T-helper 22 cell (primary cell): Measurements from ENCODE around the gene CXCL16.
A peak's percentile ranks its signal among the peaks of the same experiment; 100 is the strongest.

Experiments
- DNase-seq: peaks from one replicate; pipeline ENCODE4 v3.0.0-alpha.2; 2020; ENCODE audit warnings: low read depth

Gene CXCL16, protein sequence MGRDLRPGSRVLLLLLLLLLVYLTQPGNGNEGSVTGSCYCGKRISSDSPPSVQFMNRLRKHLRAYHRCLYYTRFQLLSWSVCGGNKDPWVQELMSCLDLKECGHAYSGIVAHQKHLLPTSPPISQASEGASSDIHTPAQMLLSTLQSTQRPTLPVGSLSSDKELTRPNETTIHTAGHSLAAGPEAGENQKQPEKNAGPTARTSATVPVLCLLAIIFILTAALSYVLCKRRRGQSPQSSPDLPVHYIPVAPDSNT

DNA sequence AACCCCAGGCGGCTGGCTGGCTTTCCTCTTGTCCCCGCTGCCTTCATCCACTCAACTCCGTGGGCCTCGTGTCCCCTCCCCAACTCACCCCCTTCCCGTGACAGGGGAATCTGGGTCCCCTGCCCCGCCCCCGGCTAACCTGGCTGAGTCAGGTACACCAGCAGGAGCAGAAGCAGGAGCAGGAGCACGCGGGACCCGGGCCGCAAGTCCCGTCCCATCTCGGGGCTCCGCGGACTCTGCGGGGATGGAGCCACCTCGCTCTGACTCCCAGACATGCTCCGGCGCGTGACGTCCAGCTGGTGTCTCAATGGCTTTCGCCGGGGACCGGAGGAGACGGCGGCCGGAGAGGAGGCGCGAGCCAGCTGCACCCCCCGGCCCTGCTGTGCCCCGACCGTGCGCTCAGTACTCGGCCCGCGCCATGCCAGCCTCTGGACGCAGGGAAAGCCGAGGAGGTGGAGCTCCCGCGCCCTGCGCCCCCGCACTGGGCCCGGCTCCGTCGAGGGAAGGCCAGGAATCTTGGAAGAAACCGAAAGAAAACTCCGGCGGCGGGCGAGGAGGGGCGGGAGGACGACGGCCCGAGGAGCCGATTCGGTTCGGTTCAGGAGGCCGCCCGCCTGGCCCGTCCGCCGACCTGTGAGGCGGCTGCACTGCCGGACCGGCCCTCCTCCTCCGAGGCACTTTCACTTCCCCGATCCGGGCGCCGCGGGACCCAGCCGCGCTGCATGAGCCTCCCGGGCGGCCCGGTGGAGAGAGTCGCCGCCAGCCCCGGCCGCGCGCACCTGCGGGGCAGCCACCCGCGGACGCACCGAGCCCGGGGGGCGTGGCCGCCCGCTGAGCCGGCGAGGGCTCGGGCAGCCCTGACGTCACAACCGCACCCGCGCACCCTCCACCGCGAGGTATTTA lies at the start of gene CXCL16, which contains the start of gene ZMYND15:
TSS of gene CXCL16 (minus strand) at position 807 of the 903 bp plus-strand sequence. CDS start at position 218, 589 bp downstream.
TSS of gene ZMYND15 (plus strand) at position 712 of the 903 bp plus-strand sequence. CDS start 716 bp downstream, outside the sequence.
- DNase-seq = peak; percentile 60

DNA sequence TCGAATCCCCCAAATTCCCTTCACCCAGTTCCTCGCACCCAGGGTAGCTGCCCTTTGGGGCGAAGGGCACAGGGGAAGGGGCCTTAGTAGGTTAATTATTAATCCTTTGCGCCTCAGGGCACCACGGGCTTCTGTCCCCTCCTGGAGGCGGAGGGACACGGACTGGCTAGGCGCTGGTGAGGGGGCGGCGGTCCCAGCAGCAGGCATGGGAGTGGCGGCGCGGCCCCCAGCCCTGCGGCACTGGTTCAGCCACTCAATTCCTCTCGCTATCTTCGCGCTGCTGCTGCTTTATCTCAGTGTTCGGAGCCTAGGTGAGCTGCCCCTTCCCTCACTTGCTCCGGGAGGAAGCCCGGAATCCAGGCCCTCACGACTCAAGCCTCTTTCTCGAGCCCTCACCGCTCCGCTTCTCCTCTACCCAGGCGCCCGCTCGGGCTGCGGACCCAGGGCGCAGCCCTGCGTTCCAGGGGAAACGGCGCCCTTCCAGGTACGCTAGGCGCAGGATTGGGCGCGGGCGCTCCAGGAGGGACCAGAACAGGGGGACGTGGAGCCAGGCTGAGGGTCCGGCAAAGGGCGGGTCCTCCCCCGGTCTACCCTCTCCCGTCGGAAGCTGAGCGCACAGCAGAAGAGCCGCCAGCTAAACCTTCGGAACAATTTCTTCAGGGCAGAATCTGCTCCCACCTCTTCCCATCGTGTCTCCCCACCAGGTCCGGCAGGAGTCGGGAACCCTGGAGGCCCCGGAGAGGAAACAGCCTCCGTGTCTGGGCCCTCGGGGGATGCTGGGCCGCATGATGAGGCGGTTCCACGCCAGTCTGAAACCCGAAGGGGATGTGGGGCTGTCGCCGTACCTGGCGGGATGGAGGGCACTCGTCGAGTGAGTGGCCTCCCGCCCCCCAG lies 49.3 kb upstream of the CXCL16 start, which contains the start of gene GLTPD2:
TSS of gene GLTPD2 (plus strand) at position 158 of the 894 bp plus-strand sequence. CDS start at position 206, 48 bp downstream.
- no peak for DNase-seq

DNA sequence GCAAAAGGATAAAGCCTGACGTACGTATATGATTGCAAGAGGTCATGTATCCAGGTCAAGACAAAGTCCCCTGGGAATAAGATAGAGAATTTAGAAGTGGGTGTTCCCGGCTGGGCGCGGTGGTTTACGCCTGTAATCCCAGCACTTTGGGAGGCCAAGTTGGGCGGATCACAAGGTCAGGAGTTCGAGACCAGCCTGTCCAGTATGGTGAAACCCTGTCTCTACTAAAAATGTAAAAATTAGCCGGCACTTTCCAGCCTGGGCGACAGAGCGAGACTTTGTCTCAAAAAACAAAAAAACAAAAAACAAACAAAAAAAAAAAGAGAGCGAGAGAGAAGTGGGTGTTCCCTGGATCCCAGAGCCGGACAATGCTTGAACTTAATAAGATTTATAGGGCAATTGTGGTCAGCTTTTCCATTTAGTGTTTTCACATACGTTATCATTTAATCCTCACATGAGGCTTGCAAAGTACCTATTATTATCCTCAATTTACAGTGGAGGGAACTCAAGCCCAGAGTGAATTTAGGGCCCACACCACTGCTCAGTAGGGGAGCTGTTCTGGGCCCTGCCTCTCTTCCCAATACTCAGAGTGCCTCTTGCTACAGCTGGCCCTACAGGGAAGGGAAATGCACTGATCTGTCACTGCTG lies 48.6 kb upstream of the CXCL16 start:
- DNase-seq = no peak

DNA sequence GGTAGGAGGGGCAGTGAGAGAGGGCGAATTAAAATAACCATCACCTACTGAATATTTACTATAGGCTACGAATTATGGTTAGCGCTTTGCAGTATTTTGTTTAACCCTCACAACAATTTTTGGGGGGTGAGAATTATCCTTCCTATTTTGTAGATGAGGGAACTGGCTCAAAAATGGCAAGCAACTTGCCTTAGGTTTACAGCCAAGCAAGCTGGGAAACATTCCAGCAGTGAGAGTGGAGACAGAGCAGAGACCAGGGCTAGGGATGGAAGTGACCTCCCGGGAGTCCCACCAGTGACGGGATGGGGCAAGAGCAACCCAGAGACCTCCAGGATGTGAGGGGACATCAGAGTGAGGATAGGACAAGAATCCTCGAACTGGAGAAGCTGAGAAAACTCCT lies 46.8 kb upstream of the CXCL16 start:
- no peak for DNase-seq

DNA sequence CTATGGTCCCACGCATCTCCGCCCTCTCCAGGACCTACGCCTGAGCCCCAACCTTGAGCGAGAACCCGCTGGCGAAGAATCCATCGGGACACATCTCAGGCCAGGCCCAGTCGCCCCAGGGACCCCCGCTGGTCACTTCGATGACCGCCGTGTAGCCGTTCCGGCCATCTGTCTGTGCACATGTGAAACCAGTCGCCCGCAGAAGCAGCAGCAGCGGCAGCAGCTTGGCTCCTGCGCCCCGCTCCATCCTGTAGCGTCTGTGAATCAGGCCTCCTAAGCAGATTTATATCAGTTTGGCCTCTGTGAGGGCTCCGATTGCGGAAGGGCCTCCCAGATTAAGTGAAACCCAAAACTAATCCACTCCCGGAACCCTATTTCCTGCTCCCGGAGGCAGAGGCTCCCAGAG lies 46.4 kb upstream of the CXCL16 start, which contains the start of gene VMO1:
TSS of gene VMO1 (minus strand) at position 259 of the 406 bp plus-strand sequence. CDS start at position 247, 12 bp downstream.
- no peak for DNase-seq

DNA sequence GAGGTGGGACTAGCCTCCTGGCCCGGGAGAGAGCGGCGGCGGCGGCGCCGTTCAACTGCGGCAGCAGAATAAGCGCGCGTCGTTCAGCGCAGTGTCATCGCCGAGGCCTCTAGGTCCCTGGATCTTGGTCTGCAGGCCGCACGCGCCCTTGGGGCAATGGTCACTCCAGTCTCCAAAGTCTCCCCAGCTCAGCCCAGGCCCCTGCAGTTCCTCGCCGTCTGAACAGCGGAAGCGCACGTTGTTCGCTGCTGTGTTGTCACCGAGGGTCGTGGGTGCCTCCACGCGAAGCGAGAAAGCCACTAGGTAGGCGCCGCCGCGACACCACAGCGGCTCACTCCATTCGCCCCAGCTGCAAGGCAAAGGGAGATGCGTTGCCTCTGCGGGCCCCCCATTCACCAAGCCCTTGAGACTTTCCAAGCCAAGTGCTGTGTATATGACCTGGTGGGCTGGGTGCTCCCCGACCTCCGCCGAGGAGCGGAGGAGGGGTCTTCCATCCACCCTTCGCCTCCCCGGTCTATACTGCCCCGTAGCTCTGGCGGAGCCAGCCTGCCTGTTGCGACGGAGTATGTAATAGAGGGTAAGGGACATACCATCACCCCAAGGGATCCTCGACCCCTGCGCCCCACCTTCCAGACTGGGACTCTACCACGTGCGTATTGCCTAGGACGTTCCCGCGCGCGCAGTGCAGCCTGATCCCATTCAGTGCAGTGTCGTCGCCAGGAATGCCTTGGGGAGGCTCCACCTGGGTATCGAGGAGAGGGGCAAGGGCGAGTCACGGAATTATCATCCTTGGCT lies 45.8 kb upstream of the CXCL16 start:
- no peak for DNase-seq

DNA sequence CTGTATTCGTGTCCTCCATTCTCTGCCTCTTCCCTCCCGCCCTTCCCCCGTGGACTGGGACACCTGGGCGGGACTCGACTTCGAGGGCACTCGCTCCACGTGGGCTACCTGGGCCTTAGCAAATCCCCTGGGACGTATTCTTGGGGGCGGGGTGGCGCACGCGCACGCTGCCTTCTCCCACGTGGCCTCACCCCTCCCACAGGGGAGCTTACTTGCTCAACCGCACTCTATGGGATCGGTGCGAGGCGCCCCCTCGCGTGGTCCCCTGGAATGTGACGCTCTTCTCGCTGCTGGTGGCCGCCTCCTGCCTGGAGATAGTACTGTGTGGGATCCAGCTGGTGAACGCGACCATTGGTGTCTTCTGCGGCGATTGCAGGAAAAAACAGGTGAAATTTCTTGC lies 42.9 kb upstream of the CXCL16 start:
- no peak for DNase-seq

DNA sequence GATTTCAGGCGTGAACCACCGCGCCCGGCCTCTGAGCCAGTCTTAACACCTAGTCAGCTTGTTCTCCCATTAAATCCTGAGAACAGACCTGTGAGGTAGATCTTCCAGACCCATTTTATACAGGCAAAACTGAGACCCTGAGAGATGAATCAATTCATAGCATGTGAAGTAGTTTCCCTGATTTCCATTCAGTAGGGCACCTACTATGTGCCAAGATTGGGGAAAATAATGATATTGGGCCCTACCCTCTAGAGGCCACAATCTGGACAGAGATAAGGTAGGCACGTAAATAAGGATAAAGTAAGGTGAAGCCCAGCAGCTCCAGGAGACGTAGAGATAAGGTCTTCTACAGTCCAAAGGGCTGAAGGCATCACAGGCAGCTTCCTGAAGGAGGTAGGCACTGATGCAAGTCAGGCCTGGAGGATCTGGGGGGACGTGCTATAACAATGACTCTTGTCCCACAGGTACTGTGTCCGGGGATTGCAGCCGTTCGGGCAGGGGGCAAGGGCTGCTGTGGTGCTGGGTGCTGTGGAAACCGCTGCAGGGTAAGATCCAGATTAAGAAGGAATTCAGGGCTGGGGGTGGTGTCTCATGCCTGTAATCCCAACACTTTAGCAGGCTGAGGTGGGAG lies 40.7 kb upstream of the CXCL16 start:
- DNase-seq = no peak

DNA sequence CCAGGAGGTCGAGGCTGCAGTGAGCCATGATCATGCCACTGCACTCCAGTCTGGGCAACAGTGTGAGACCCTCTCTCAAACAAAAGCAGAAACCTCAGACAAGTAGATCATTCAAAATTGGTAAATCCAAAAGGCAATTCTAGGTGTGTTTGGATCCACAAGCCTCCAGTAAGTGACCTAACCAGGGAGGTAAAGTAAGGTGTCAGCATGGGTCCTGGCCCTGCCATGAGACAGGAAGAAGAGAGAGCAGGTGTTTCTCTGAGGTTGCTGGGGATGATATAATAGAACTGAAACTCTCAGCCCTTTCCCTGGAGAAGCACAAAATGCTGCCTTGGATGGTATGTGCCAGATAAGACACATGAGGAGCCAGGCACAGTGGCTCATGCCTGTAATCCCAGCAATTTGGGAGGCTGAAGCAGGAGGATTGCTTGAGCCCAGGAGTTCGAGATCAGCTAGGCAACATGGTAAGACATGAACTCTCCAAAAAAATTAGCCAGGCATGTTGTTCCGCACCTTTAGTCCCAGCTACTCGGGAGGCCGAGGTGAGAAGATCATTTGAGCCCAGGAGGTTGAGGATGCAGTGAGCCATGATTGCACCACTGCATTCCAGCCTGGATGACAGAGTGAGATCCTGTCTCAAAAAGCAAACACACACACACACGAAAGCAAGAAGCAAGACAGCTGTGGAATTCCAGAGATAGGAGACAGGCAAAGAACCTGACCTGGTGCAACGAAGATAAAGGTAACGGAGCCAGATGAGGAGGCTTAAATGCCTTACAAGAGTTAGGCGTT lies 38.4 kb upstream of the CXCL16 start:
- no peak for DNase-seq

DNA sequence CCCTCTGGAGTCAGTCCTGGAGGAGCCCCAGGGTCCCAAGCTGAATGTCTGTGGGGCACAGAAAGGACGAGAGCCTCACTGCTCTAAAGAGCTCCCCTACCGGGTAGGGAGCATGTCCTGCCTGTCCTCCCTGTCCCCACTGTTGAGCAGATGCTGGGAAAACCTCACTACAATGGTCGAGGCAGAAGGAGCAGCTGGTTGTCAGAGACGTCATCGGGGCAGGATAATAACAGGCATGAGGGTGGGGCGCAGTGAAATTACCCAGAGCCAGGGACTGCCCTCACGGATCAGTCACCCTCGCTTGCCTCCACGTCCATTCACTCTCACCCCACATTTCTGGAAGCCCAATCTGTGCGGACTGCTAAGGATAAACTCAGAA lies 32.5 kb upstream of the CXCL16 start:
- DNase-seq = no peak

DNA sequence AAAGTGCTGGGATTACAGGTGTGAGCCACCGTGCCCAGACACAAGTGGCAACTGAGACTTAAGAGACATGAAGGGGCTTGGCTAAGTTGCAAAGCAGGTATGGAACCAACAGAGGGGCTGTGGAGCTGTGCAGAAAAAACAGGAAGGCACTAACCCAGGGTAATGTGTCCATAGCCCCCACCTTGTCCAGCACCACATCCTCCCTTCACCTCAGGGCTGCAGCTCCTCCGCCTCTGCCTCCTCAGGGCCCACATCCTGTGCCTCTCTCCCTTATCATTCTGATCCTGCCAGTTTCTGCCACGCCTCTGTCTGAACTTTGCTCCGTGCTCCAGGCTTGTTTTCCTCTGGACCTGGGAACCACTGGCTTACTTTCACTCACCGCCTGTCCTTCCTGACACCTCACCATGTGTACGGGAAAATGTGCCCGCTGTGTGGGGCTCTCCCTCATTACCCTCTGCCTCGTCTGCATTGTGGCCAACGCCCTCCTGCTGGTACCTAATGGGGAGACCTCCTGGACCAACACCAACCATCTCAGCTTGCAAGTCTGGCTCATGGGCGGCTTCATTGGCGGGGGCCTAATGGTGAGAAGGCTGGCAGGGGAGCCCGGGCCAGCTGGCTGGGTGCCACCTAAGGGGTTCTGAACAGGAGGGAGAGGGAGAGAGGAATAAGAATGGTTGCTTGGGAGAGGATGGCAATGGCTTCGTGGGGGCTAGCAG lies 31.9 kb upstream of the CXCL16 start, which contains the start of gene TM4SF5:
TSS of gene TM4SF5 (plus strand) at position 368 of the 716 bp plus-strand sequence. CDS start at position 405, 37 bp downstream.
- DNase-seq = no peak

DNA sequence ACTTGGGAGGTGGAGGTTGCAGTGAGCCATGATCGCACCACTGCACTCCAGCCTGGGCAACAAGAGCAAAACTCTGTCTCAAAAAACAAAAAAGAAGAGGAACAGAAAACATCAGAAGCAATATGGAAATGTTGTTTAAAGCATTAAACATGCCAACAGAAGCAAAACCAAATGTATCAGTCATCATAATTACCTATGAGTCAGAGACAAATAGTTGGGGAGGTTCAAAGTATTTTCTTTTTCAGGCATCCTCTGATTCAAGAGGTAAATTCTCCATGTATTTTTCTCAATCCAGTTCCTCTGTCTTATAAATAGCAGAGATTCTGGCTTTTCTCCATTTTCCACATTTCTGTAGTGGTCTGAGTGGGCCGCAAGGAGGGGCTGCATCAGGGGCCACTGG lies 29.9 kb upstream of the CXCL16 start:
- DNase-seq = no peak

DNA sequence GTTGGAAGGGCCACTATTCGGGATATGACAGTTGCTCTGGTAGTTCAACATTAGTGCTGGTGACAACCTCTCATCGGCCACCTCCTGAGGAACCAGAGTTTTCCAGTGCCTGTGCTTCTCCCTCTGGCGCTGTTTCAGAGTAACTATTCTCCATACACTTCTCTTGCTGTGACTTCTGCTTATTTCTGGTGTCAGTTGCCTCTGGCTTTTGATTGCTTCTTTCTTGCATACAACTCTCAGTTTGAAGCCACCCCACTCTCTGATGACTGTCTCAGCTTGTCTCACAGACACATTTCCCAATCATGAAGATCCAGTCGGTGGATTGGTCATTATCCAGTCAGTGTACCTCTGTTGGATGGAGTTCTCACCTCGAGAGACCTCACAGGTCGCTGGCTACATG lies 28.6 kb upstream of the CXCL16 start:
- no peak for DNase-seq

DNA sequence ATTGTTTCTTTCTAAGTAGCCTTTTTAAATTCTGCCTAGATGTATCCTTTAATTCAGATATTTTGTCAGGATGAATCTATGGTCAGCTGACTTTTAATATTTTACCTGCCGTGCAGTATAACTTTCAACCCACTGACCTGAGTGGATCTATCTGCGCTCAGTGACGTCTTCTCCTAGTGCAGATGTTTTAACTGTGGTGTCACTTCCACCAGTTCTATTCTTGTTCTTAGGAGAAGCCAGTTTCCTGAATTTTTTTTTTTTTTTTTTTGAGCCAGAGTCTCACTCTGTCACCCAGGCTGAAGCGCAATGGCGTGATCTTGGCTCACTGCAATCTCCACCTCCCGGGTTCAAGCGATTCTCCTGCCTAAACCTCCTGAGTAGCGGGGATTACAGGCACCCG lies 27.0 kb upstream of the CXCL16 start:
- DNase-seq = no peak

DNA sequence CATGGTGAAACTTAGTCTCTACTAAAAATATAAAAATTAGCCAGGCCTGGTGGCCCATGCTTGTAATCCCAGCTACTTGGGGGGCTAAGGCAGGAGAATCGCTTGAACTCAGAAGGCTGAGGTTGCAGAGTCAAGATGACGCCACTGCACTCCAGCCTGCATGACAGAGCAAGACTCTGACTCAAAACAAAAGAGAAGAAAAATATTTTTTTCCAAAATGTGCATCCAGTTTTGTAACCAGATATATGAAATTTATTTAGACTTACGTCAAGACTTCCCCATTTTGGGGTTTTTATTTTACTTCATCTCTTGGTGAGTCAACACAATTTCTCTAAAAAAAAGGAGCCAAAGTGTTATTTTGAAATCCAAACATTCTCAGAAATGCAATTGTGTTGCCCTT lies 26.5 kb upstream of the CXCL16 start:
- no peak for DNase-seq

DNA sequence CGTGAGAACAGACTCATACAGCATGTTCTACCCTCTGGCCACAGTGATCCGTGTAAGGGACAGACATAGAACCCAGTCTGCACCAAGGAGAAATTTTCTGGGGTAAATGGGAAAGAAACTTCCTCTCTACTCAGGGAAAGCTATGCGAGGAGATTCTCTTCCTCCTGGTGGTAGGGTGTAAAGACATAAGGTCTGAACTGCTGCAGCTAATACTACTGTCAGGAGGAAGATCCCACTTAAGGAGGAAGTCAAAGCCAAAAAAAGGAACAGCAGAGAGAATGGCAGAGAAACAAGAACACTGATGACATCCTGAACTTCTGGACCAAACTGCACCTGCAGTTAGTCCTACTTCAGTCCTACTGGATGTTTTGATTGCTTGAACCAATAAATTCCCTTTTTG lies 24.9 kb upstream of the CXCL16 start:
- DNase-seq = no peak

DNA sequence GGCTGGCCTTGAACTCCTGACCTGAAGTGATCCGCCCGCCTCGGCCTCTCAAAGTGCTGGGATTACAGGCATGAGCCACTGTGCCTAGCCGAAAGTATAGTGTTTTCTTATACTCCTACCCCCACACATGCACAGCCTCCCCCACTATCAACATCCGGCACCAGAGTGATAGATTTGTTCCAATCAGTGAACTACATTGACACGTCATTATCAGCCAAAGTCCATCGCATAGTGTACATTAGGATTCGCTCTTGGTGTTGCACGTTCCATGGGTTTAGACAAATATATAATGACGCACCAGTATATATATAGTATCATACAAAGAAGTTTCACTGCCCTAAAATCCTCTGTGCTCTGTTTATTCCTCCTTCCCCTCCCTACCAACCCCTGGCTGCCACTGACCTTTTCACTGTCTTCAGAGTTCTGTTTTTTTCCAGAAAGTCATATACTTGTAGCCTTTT lies 20.1 kb upstream of the CXCL16 start:
- no peak for DNase-seq

DNA sequence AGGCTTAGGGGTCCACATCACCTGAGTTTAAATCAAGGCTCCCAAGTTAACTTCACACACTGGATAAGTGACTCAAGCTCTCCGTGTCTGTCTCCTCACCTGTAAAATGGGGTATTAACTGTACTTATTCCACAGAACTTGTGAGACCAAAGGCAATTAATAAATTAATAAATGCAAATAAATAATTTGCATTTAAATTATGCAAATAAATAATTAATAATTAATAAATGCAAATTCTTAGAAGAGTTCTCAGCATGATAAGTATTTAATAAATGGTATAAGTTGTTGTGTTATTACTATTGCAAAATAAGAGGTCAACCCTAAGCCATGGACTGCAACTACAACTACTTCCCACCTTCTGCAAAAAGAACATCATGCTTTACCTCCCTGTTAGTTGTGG lies 13.7 kb upstream of the CXCL16 start:
- DNase-seq = no peak
